Ectodermal cell (in vitro differentiated cells): ENCODE data around the gene OR52B6.
"Not testable (repeated sequence)": the region's sequence is repeated elsewhere in the genome, so short reads cannot be mapped to it uniquely, and the experiment has no call there.

Experiments
- H3K27ac ChIP-seq: 2 replicates; pipeline ENCODE4 v1.7.0; 2013; ENCODE audit warnings: mild to moderate bottlenecking, low read depth, low read length; ENCODE audit not compliant: insufficient read depth, poor library complexity, severe bottlenecking
- H3K27me3 ChIP-seq: 2 replicates; pipeline ENCODE4 v1.7.0; 2013; ENCODE audit warnings: mild to moderate bottlenecking, low read length; ENCODE audit not compliant: insufficient read depth, control insufficient read depth, poor library complexity, severe bottlenecking
- H3K36me3 ChIP-seq: one replicate; pipeline ENCODE4 v1.7.0; 2013; ENCODE audit warnings: low read length; ENCODE audit not compliant: control insufficient read depth, insufficient read depth
- H3K4me1 ChIP-seq: one replicate; pipeline ENCODE4 v1.7.0; 2013; ENCODE audit warnings: low read length; ENCODE audit not compliant: control insufficient read depth, insufficient read depth
- H3K4me3 ChIP-seq: 2 replicates; pipeline ENCODE4 v1.7.0; 2013; ENCODE audit warnings: low read depth, low read length, control low read depth; ENCODE audit not compliant: insufficient read depth
- H3K9me3 ChIP-seq: 2 replicates; pipeline ENCODE4 v1.7.0; 2013; ENCODE audit warnings: mild to moderate bottlenecking, low read length, moderate library complexity; ENCODE audit not compliant: control insufficient read depth
- WGBS, 2 experiments: methylation state at CpG; one replicate each; pipeline ENCODE4 v1.1.7; 2013; ENCODE audit warnings: missing lambda C conversion rate in 2 of 2; 5-methylcytosine and 5-hydroxymethylcytosine counted together

Gene OR52B6

GRCh38 chr11:5592615-5593014 lies 11.9 kb downstream of the OR52B6 start:
- WGBS, 2 experiments: 92 to 94% methylated on average over 5 of the region's 5 CpGs
- Histone ChIP-seq H3K4me1 (no peaks in the 10 kb centered on the region), H3K36me3 (no peaks in the 10 kb centered on the region), H3K4me3 (no peak overlapping the region), H3K27me3 (no peaks in the 10 kb centered on the region), H3K9me3 (no peaks in the 10 kb centered on the region), H3K27ac (no peak overlapping the region)

GRCh38 chr11:5593146-5593545 lies 12.5 kb downstream of the OR52B6 start:
- Histone ChIP-seq H3K27me3 (no peaks in the 10 kb centered on the region), H3K27ac (no peak overlapping the region), H3K4me1 (no peaks in the 10 kb centered on the region), H3K9me3 (no peaks in the 10 kb centered on the region), H3K4me3 (no peak overlapping the region), H3K36me3 (no peaks in the 10 kb centered on the region)
- WGBS, 2 experiments: 100% methylated on average over 1 of the region's 1 CpG; no CpG with 5 or more reads in 1 of the 2 experiments

- no peaks in the 10 kb centered on the region for H3K4me1 ChIP-seq
- no peaks in the 10 kb centered on the region for H3K36me3 ChIP-seq
- no peaks in the 10 kb centered on the region for H3K27me3 ChIP-seq
- 5 to 9% methylated on average over 19 to 20 of the region's 20 CpGs for WGBS, 2 experiments
- peak within 1 kb of the TSS; percentile 47 for H3K4me3 ChIP-seq
- H3K9me3 ChIP-seq: no peaks in the 10 kb centered on the region
- H3K27ac ChIP-seq: no peak within 1 kb of the TSS
Observed at GRCh38 chr11:5596607-5597201, 16.0 kb downstream of the OR52B6 start, which contains the start of gene TRIM6. Gene TRIM6, plus strand, starts transcription at chr11:5596637. Its CDS starts 261 bp downstream, at chr11:5596898.

GRCh38 chr11:5597953-5598352 lies 17.3 kb downstream of the OR52B6 start:
- Histone ChIP-seq H3K4me3 (no peak overlapping the region), H3K27me3 (no peaks in the 10 kb centered on the region), H3K9me3 (no peaks in the 10 kb centered on the region), H3K27ac (no peak overlapping the region), H3K4me1 (no peaks in the 10 kb centered on the region), H3K36me3 (no peaks in the 10 kb centered on the region)
- WGBS, 2 experiments: 16 to 17% methylated on average over 3 of the region's 3 CpGs

- H3K27me3 ChIP-seq: no peaks in the 10 kb centered on the region
- peak overlapping the region; percentile 44 for H3K27ac ChIP-seq
- 42% methylated on average over 9 of the region's 9 CpGs for WGBS, 2 experiments
- no peaks in the 10 kb centered on the region for H3K4me1 ChIP-seq
- no peak overlapping the region for H3K4me3 ChIP-seq
- no peaks in the 10 kb centered on the region for H3K9me3 ChIP-seq
- no peaks in the 10 kb centered on the region for H3K36me3 ChIP-seq
Observed at GRCh38 chr11:5600374-5600851, 19.7 kb downstream of the OR52B6 start.

GRCh38 chr11:5602791-5603190 lies 22.1 kb downstream of the OR52B6 start:
- not testable (repeated sequence) for H3K27me3 ChIP-seq, H3K4me3 ChIP-seq, H3K27ac ChIP-seq, H3K4me1 ChIP-seq, H3K9me3 ChIP-seq, H3K36me3 ChIP-seq
- WGBS, 2 experiments: 93 to 95% methylated on average over 4 of the region's 4 CpGs

- 96 to 97% methylated on average over 8 of the region's 8 CpGs for WGBS, 2 experiments
- Histone ChIP-seq H3K9me3 (no peaks in the 10 kb centered on the region), H3K27me3 (no peaks in the 10 kb centered on the region), H3K27ac (no peak overlapping the region), H3K4me1 (no peaks in the 10 kb centered on the region), H3K36me3 (no peaks in the 10 kb centered on the region), H3K4me3 (no peak overlapping the region)
Observed at GRCh38 chr11:5603326-5603725, 22.6 kb downstream of the OR52B6 start.

- 90 to 94% methylated on average over 4 of the region's 4 CpGs for WGBS, 2 experiments
- no peaks in the 10 kb centered on the region for H3K27me3 ChIP-seq
- no peaks in the 10 kb centered on the region for H3K36me3 ChIP-seq
- no peaks in the 10 kb centered on the region for H3K9me3 ChIP-seq
- H3K4me3 ChIP-seq: no peak overlapping the region
- H3K4me1 ChIP-seq: no peaks in the 10 kb centered on the region
- no peak overlapping the region for H3K27ac ChIP-seq
Observed at GRCh38 chr11:5604896-5605295, 24.2 kb downstream of the OR52B6 start.

GRCh38 chr11:5605849-5606248 lies 25.2 kb downstream of the OR52B6 start:
- H3K4me3 ChIP-seq: no peak overlapping the region
- H3K9me3 ChIP-seq: no peaks in the 10 kb centered on the region
- WGBS, 2 experiments: 92 to 95% methylated on average over 5 of the region's 5 CpGs
- H3K36me3 ChIP-seq: no peaks in the 10 kb centered on the region
- no peaks in the 10 kb centered on the region for H3K4me1 ChIP-seq
- no peaks in the 10 kb centered on the region for H3K27me3 ChIP-seq
- H3K27ac ChIP-seq: no peak overlapping the region

- H3K9me3 ChIP-seq: no peaks in the 10 kb centered on the region
- no peaks in the 10 kb centered on the region for H3K4me1 ChIP-seq
- 89 to 96% methylated on average over 6 of the region's 6 CpGs for WGBS, 2 experiments
- H3K36me3 ChIP-seq: no peaks in the 10 kb centered on the region
- H3K27me3 ChIP-seq: no peaks in the 10 kb centered on the region
- H3K27ac ChIP-seq: no peak overlapping the region
- H3K4me3 ChIP-seq: no peak overlapping the region
Observed at GRCh38 chr11:5608808-5609207, 28.1 kb downstream of the OR52B6 start.
